ENCODE data around the gene TRIB2.

- TF ChIP-seq CTCF (IDR thresholded peaks at IDR 0.05) (no peak), RNF2 (IDR thresholded peaks at IDR 0.05; ENCODE audit: borderline replicate concordance, low read depth) (no peak), RCOR1 (IDR thresholded peaks at IDR 0.05; ENCODE audit: low read depth, low read length) (no peak), HOXA7 (CRISPR knock-in tag; IDR thresholded peaks at IDR 0.05) (no peak), RAD21 (conservative IDR thresholded peaks at IDR 0.05 in 1 of 2, IDR thresholded peaks at IDR 0.05 in 1 of 2) (no peak), EHMT2 (IDR thresholded peaks at IDR 0.05; ENCODE audit: low read depth) (no peak), JUN (IDR thresholded peaks at IDR 0.05) (no peak), SMC3 (IDR thresholded peaks at IDR 0.05) (no peak)
Measured at GRCh38 chr2:12683457-12684100, 33.2 kb upstream of the TRIB2 start.

Data from A549 (cell line).